GM12801 (cell line): ENCODE measurements around the gene HBM.

Source experiments
- TF ChIP-seq, protein P1 (sequence below): IDR thresholded peaks from one replicate; pipeline ENCODE4 v1.5.1; 2011; ENCODE audit warnings: control low read depth; ENCODE audit not compliant: insufficient read length; ENCODE audit errors: extremely low read depth

HBM gene

DNA sequence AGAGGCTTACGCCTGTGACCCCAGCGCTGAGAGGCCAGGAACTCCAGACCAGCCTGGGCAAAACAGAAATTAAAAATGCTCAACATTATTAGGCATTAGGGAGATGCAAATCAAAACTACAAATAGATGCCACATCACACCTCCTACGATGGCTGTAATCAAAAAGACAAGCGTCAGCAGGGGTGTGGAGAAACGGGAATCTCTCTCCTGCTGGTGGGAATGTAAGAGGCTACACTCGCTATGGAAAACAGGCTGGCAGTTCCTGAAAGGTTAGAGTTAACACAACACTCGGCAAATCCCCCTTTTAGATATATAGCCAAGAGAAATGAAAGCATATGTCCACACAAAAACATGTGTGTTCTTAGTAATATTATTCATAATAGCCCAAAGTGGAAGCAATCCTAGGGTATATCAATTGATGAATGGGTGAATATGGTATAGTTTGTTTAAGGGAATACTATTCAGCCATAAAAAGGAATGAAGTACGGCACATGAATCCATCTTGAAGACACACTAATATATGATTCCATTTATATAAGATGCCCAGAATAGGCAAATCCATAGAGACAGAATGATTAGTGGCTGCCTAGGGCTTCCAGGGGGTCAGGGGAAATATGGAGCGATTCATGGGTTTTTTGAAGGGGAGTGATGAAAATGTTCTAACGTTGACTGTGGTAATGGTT is 25.5 kb upstream of the HBM start:
- TF ChIP-seq, protein P1, sequence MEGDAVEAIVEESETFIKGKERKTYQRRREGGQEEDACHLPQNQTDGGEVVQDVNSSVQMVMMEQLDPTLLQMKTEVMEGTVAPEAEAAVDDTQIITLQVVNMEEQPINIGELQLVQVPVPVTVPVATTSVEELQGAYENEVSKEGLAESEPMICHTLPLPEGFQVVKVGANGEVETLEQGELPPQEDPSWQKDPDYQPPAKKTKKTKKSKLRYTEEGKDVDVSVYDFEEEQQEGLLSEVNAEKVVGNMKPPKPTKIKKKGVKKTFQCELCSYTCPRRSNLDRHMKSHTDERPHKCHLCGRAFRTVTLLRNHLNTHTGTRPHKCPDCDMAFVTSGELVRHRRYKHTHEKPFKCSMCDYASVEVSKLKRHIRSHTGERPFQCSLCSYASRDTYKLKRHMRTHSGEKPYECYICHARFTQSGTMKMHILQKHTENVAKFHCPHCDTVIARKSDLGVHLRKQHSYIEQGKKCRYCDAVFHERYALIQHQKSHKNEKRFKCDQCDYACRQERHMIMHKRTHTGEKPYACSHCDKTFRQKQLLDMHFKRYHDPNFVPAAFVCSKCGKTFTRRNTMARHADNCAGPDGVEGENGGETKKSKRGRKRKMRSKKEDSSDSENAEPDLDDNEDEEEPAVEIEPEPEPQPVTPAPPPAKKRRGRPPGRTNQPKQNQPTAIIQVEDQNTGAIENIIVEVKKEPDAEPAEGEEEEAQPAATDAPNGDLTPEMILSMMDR, result no peak

DNA sequence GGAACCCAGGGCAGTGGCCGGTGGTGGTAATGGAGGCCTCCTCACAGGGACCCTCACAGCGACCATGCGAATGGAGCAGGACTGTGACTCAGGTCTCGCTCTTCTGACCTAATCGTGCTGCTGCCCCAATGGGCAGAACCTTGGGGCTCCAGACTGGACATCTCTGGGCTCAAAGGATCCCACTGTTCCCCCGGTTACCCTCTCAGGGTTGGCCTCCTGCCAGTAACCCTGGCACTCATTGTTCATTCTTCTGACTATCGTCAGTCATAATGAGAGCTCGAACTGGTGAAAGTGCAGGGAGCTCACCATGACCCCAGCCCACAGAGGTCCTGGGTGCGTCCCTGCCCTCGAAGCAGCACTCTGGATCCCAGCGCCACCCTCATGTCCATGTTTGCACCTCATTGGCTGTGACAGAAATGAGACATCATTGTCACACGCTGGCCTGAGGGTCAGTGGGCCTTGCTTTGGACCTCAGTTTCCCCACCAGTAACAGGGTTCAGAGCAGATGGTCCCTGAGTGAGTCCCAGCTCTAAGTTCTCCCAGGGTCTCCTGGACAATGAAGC is 23.3 kb upstream of the HBM start:
- TF ChIP-seq, protein P1, result no peak

DNA sequence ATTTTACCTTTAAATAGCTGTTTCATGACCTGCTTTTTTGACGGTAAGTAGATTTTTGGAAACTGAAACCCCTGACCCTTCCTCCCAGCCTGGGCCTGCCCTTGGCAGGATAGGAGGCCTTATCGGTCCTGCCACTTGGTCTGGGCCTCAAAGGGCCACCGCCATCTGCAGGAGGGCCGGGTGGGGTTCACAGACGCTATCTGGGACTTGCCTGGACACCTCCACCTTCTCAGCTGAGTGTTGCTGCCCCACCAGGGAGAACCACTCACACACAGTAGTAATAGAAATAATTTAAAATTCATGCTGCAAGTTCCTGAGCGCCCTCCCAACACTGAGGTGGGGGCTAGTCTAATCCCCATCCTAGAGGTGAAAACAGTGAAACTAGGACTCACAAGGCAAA is 22.7 kb upstream of the HBM start:
- TF ChIP-seq, protein P1, result no peak

DNA sequence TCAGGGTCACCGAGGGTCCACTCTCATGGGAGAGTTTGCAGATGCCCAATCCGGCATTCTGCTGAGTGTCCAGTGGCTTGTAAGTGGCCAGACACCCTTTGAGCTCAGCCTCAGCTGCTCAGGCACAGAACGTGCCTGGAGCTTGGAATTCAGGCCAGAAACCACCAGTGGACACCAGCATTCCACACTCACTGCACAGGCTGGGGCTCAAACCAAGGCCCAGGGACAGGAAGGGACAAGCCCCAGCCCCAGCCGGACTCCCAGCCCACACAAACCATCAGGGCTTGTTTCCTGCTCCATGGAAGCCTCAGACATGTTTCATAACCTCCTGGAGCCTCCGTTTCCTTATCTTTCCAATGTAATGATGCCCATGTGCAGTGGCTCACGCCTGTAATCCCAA is 22.3 kb upstream of the HBM start:
- TF ChIP-seq, protein P1, result no peak

DNA sequence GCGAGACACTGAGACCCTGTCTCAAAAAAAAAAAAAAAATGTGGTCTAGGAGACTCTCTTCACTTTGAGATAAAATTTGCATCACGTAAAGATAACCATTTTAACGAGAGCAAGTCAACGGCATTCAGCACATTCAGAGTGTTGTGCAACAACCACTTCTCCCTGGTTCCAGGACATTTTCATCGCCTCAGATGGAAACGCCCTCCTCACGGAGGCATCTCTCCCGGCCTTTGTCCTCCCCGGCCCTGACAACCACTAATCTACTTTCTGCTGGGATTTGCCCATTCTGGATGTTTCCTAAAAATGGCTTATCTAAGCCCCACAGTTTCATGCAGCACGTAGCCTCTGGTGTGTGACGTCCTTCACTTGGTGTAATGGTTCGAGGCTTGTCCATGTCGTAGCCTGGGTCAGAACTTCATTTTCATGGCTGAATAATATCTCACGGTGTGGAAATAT is 21.0 kb upstream of the HBM start:
- TF ChIP-seq, protein P1, result no peak

DNA sequence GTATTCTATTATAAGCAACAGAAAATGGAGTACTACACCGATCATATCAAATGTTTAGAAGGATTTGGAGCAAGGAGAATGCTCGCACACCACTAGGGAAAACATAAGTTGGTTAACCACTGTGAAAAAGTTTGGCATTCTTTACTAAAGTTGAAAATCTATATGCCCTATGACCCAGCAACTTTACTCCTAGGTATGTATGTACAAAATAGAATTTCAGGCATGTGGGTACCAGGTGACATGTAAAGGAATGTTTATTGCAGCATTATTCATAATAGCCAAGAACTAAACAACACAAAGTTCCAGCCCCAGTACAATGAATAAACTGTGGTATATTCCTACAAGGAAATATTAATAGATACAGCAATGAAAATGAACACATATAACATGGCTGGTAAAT is 19.1 kb upstream of the HBM start:
- TF ChIP-seq, protein P1, result no peak

DNA sequence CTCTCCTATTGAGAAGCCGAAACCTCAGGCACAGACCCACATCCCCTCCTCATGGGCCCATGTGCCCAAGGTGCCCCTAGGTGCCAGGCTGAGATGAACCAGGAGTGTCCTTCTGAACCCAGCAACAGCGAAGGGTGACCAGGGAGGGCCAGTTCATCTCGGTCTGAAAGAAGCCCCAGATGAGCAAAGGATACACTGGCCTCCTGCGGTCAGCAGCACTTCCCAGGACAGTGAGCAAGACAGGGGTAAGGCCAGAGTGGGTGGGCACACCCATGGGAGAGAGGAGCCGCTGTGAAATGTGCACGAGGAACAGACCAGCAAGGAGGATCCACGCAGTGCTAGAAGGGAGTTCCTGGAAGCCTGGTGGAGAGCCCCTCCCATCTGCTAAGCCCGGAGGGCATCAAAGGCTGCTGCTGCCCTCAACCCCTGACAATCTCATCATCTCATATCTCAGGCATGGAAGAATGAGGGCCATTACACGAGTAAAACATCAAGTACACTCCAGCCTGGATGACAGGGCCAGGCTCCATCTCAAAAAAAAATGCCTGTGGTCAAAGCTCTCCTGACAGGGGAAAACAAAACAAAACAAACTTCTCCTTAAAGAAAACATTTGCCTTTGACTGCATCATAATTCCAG is 16.6 kb upstream of the HBM start:
- TF ChIP-seq, protein P1, result no peak
